HG03045 (cell line): Measurements from ENCODE around the gene CHADL.
"Not testable (repeated sequence)": the region's sequence is repeated elsewhere in the genome, so short reads cannot be mapped to it uniquely, and the experiment has no call there.

ENCODE experiments used
- ATAC-seq: cut with Tn5 transposase; IDR thresholded peaks from one replicate; pipeline ENCODE4 v1.9.1; 2021; ENCODE audit warnings: mild to moderate bottlenecking, moderate library complexity; ENCODE audit not compliant: unreplicated experiment

Gene CHADL

GRCh38 chr22:41197038-41197972 is 43.4 kb downstream of the CHADL start:
- ATAC-seq = peak; percentile 88

GRCh38 chr22:41193829-41194228 is 46.9 kb downstream of the CHADL start:
- ATAC-seq = no peak

- ATAC-seq = no peak
These were observed 49.3 kb downstream of the CHADL start for GRCh38 chr22:41191467-41191866.

- ATAC-seq = no peak
These were observed 56.1 kb downstream of the CHADL start for GRCh38 chr22:41184679-41185078.

GRCh38 chr22:41181349-41182241 is 59.1 kb downstream of the CHADL start:
- no peak for ATAC-seq

GRCh38 chr22:41180926-41181325 is 59.8 kb downstream of the CHADL start:
- no peak for ATAC-seq

DNA sequence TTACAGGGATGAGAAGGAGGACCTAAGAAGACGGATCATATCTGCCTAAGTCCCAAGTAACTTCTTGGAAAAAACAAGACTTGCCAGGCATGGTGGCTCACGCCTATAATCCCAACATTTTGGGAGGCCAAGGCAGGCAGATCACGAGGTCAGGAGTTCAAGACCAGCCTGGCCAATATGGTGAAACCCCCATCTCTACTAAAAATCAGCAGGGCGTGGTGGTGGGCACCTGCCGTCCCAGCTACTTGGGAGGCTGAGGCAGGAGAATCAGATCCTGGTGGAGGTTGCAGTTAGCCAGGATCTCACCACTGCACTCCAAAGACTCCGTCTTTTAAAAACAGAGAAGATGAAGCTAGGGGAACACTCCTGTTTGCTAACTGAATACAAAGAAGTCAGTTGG is 60.4 kb downstream of the CHADL start:
- ATAC-seq = not testable (repeated sequence)
